Right cardiac atrium (tissue), 5 donors: Measurements from ENCODE around the gene TCAIM. TPM values are rescaled to one million over a fixed set of nuclear protein-coding genes. Genes with fewer than 3 reads are reported as not detected.
"Not testable (repeated sequence)": the region's sequence is repeated elsewhere in the genome, so short reads cannot be mapped to it uniquely, and the experiment has no call there.

Experiments
- ATAC-seq, 2 donors: fragments of 200-7000 bp; cut with Tn5 transposase; one replicate each; pipeline versions ENCODE4 v1.8.0 to v1.9.1; 2020; ENCODE audit warnings: moderate library complexity in 2 of 2, mild to moderate bottlenecking in 1 of 2
- DNase-seq, 3 donors: peaks; one replicate each; pipeline ENCODE4 v3.0.0-alpha.2; 2020
- H3K27ac ChIP-seq: one replicate; pipeline ENCODE4 v1.5.1; 2013; ENCODE audit warnings: mild to moderate bottlenecking, low read length, control low read depth, moderate library complexity
- H3K27me3 ChIP-seq: one replicate; pipeline ENCODE4 v1.6.1; 2013; ENCODE audit not compliant: control insufficient read depth, insufficient read depth
- H3K4me1 ChIP-seq: one replicate; pipeline ENCODE4 v1.6.1; 2013; ENCODE audit warnings: low read length; ENCODE audit not compliant: control insufficient read depth, insufficient read depth
- H3K4me3 ChIP-seq: one replicate; pipeline ENCODE4 v1.5.1; 2013; ENCODE audit warnings: low read length, control low read depth
- H3K9me3 ChIP-seq: one replicate; pipeline ENCODE4 v1.6.1; 2013; ENCODE audit warnings: low read length; ENCODE audit not compliant: control insufficient read depth
- WGBS: extraction: QIAGEN DNeasy Blood & Tissue Kit; methylation state at CpG from one replicate; pipeline ENCODE4 v1.1.7; 2013; 5-methylcytosine and 5-hydroxymethylcytosine counted together
- intact Hi-C, 4 donors: fragments of 100-400 bp; cut with DNase I; formaldehyde crosslinking; loops; one replicate each; pipeline versions ENCODE4 v1.11.0 to v1.14.0; 2022 to 2023
- polyA plus RNA-seq: library from polyadenylated mRNA; stranded (reverse); fragments of 200-250 nt; gene quantifications from one replicate; pipeline ENCODE4 v1.2.3, GENCODE V29; 2013
- total RNA-seq, 4 donors: library from RNA; stranded (reverse); fragmentation: NEBNext Ultra II Directional; extraction: Animal tissue kit (Norgen Biotek cat#: 25700); gene quantifications; one replicate each; pipeline ENCODE4 v1.2.1, GENCODE V29; 2021
- donor health status: healthy with polysubstance abuse.
- donor health status: DM: no; HTN: yes; CAD: no.
- donor health status: DM: no; HTN: no; CAD: no.
- donor health status: DM: no; HTN: yes; CAD: no; lungs with severe emphysema.
- donor health status: DM: yes; HTN: yes; CAD: no.

Gene TCAIM
- total and polyA plus RNA-seq, 5 donors = 18.3 to 29.3 (median 28.3) TPM

DNA sequence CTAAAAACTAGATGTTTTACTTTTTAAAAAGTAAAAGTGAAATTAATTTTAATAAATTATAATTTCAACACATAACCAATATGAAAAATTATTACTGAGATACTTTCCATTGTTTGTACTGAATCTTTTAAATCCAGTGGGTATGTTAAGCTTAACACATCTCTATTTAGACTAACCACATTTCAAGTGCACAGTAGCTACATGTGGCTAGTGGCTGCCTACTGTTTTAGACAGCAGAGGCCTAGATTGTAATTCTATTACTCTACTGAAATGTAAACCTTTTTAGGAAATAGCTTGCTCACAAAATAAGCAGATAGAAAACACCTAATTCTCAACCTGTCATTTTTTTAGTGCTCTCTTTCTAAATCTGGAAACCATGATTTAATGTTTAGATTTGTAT is 4.9 kb downstream of the TCAIM start:
- H3K9me3 ChIP-seq = no peaks in the 10 kb centered on the region
- peaks cover 5% of the 10 kb centered on the region for H3K4me1 ChIP-seq
- ATAC-seq = no peak
- H3K4me3 ChIP-seq = no peak overlapping the region
- no peaks in the 10 kb centered on the region for H3K27me3 ChIP-seq
- H3K27ac ChIP-seq = no peak overlapping the region
- DNase-seq = no peak
- intact Hi-C loops = no loop called here

DNA sequence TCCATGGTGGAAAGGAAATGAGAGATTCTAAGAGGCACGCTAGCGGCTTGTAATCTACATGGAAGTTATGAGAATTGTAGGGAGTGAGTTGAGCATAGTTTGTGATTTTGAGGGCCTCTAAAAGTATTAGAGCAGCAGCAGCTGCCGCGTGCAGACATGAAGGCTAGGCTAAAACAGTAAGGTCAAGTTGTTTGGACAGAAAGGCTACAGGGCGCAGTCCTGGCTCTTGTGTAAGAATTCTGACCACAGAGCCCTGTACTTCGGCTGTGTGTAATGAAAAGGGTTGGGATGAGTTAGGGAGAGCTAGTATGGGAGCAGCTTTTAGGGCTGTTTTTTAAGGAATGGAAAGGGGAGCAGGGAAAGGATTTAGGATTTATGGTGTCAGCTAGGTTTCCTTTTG is 8.0 kb downstream of the TCAIM start:
- H3K27me3 ChIP-seq, ATAC-seq, H3K4me3 ChIP-seq, H3K9me3 ChIP-seq, intact Hi-C loops, H3K27ac ChIP-seq, H3K4me1 ChIP-seq, DNase-seq: not testable (repeated sequence)
- 82% methylated on average over 6 of the region's 6 CpGs for WGBS

DNA sequence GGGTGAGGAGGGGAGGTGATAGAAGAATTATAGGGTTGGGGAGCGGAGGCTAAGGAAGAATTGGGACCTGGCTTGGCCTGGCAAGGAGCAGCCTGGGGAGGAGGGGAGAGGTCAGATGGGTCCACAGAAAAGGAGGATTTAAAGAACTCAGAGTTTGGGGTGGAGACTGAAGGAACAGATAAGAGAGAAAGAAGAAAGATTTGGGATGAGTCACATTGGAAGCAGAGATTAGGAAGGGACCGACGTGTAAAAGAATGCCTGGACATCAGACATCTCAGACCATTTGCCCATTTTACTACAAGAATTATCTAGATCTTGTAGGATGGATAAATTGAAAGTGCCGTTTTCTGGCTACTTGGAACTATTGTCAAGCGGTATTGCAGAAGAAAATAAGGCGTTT is 10.4 kb downstream of the TCAIM start:
- Histone ChIP-seq H3K27ac (no peak overlapping the region), H3K4me3 (no peak overlapping the region), H3K4me1 (peaks cover 2% of the 10 kb centered on the region), H3K9me3 (no peaks in the 10 kb centered on the region), H3K27me3 (no peaks in the 10 kb centered on the region)
- WGBS = 69% methylated on average over 6 of the region's 6 CpGs
- intact Hi-C loops = no loop called here
- DNase-seq (no peak), ATAC-seq (no peak)

DNA sequence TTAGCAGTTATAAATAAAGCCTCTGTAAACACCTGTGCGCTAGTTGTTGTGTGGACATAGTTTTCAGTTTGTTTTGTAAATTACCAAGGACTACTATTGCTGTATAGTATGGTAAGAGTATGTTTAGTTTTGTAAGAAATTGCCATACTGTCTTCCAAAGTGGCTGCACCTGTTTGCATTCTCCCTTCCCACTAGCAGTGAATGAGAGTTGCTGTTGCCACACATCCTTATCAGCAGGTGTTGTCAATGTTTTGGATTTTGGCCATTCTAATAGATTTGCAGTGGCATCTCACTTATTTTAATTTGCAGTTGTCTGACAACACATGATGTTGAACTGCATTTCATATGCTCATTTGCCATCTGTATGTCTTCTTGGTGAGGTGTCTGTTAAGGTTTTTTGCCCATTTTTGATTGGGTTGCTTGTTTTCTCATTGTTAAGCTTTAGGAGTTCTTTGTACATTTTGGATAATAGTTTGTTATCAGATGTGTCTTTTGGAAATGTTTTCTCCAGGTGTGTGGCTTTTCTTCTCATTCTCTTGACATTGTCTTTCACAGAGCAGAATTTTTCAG is 14.9 kb downstream of the TCAIM start:
- intact Hi-C loops = no loop called here
- Histone ChIP-seq H3K9me3 (no peaks in the 10 kb centered on the region), H3K4me1 (no peaks in the 10 kb centered on the region), H3K4me3 (no peak overlapping the region), H3K27ac (no peak overlapping the region), H3K27me3 (no peaks in the 10 kb centered on the region)
- DNase-seq = no peak
- 99% methylated on average over 1 of the region's 1 CpG for WGBS
- no peak for ATAC-seq

DNA sequence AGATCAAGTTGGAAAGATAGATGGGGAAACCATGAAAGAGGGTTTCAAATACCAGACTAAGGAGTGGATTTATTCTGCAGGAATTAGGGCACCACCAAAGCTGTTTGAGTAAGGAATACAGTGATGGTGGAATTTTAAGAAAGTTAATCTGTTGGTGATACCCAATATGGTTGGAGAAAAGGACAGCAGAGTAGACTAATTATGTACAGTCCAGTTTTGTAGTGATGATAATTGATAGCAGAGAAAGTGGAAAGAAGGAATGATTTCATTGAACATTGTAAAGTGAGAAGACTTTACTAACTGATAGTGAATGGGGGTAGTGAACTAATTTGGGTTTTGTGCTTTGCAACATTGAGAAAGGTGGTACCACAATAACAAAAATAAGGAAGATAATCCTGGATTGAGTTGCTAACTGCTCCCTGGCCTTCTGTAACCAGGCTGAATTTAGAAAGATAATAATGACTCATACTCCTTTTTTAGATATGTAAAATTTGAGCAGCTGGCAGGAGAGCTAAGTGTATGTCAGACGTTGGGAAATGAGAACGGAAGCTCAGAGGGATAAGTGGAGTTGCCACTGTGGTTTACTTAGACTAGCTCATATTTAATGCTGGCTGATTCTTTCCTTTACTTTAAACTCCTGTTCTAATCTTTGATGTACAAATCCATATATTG is 16.9 kb downstream of the TCAIM start:
- intact Hi-C loops = no loop called here
- peak overlapping the region; percentile 62 for H3K27ac ChIP-seq
- H3K4me3 ChIP-seq = no peak overlapping the region
- H3K9me3 ChIP-seq = no peaks in the 10 kb centered on the region
- 11% methylated on average over 2 of the region's 2 CpGs for WGBS
- peak; percentile 93 to 95 for ATAC-seq
- DNase-seq = peak in 1 of 3 donors; percentile 17
- H3K4me1 ChIP-seq = no peaks in the 10 kb centered on the region
- H3K27me3 ChIP-seq = no peaks in the 10 kb centered on the region

DNA sequence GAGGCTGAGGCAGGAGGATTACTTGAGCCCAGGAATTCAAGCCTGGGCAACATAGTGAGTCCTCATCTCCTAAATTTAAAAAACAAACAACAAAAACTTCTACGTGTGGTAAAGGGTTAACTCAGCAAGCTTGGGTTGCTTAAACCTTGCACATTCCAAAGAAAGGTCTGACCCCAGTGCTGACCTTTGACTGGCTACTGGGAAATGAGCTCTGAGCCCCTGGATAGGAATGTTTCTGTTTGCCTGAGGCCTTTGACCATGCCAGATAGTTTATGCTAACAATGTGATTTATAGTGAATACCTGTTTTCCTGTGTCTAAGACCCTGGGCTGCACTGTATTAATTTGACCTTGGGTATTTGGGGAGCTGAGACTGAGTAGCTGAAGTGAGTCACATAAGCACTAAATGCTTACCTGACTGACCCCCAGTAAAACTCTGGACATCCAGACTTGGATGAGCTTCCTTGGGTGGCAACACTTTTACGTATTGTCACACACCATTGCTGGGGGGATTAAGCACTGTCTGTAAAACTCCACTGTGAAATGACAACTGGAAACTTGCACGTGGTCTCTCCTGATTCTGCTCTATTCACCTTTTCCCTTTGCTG is 20.7 kb downstream of the TCAIM start:
- intact Hi-C loops = no loop called here
- H3K4me3 ChIP-seq = no peak overlapping the region
- no peaks in the 10 kb centered on the region for H3K27me3 ChIP-seq
- no peak overlapping the region for H3K27ac ChIP-seq
- no peaks in the 10 kb centered on the region for H3K9me3 ChIP-seq
- DNase-seq (no peak), ATAC-seq (no peak)
- 57% methylated on average over 3 of the region's 3 CpGs for WGBS
- no peaks in the 10 kb centered on the region for H3K4me1 ChIP-seq

DNA sequence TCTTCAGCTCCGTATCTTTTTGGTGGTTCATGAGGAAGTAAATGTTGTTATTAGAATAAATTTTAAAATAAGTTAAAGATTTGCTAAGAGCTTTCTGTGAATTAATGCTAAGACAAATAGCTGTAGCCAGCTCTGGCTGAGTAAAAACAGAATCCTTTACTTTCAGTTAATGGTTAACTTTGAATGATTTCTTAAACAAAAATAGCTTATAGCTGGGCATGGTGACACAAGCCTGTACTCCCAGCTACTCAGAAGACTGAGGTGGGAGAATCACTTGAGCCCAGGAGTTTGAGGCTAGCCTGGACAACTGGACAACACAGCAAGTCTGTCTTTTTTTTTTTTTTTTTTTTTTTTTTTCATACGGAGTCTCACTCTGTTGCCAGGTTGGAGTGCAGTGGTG is 25.0 kb downstream of the TCAIM start:
- no peak overlapping the region for H3K27ac ChIP-seq
- WGBS = 97% methylated on average over 2 of the region's 2 CpGs
- no peak for DNase-seq
- no peaks in the 10 kb centered on the region for H3K9me3 ChIP-seq
- H3K27me3 ChIP-seq = no peaks in the 10 kb centered on the region
- H3K4me1 ChIP-seq = no peaks in the 10 kb centered on the region
- H3K4me3 ChIP-seq = no peak overlapping the region
- intact Hi-C loops = no loop called here
- no peak for ATAC-seq

DNA sequence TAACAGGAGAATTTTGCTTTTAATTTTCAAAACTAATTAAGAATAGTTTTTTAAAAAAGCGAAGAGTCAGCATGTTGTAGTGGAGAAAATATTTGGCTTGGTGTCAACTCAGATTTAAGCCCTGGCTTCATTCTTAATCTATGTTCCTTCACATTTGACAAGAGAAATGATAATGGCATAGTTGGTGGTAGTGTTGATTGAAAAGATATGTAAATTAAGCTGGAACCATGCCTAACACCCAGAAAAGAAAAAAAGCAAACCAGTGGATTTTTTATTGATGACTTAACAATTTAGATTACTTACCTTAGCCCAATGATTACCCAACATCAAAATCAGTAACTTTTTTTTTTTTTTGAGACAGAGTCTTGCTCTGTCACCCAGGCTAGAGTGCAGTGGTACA is 27.4 kb downstream of the TCAIM start:
- no peaks in the 10 kb centered on the region for H3K9me3 ChIP-seq
- DNase-seq (no peak), ATAC-seq (no peak)
- H3K4me3 ChIP-seq = no peak overlapping the region
- H3K27ac ChIP-seq = no peak overlapping the region
- H3K27me3 ChIP-seq = no peaks in the 10 kb centered on the region
- 90% methylated on average over 1 of the region's 1 CpG for WGBS
- no peaks in the 10 kb centered on the region for H3K4me1 ChIP-seq
- intact Hi-C loops = no loop called here

DNA sequence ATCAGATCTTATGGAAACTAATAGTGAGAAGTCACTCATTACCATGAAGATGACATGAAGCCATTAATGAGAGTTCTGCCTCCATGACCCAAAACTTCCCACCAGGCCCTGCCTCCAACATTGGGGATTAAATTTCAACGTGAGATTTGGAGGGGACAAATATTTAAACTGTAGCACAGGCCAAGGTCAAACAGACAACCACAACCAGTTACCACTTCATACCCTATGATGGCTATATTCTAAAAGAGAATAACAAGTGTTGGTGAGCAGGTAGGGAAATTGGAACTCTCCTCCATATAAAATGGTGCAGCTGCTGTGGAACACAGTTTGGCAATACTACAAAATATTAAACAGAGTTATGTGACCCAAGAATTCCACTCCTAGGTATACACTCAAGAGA is 36.9 kb downstream of the TCAIM start:
- 86% methylated on average over 1 of the region's 1 CpG for WGBS
- intact Hi-C loops = no loop called here
- no peaks in the 10 kb centered on the region for H3K9me3 ChIP-seq
- no peaks in the 10 kb centered on the region for H3K4me1 ChIP-seq
- no peak overlapping the region for H3K4me3 ChIP-seq
- H3K27ac ChIP-seq = no peak overlapping the region
- ATAC-seq = no peak
- no peaks in the 10 kb centered on the region for H3K27me3 ChIP-seq
- DNase-seq = no peak

DNA sequence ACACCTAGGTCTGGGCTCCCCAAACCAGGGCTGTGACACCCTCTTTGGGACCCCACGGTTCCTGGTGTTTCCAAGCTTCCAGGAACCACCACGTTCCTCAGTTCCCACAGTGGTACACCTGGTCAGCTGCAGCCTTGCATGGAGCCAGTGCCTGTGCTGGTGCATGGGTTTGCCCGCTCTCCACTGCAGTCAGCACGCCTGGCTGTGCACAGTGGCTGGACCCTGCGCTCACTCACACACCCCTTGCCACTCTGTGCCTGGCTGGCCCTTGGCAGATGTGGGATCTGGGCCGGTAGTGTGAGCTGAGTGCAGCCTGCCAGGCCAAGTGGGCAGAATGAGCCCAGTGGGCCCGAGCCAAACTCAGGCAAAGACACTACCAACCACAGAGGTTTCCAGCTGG is 48.8 kb downstream of the TCAIM start:
- DNase-seq (no peak), ATAC-seq (no peak)

DNA sequence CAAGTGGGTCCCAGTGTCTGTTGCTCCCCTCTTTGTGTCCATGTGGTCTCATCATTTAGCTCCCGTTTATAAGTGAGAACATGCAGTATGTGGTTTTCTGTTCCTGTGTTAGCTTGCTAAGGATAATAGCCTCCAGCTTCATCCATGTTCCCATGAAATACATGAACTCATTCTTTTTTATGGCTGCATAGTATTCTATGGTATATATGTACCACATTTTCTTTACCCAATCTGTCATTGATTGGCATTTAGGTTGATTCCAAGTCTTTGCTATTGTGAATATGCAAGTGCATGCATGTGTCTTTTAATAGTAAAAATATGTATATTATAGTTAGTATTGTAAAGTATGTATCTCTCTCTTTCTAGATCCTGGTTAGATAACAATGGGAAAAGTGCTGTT is 53.9 kb downstream of the TCAIM start:
- Histone ChIP-seq H3K9me3 (no peaks in the 10 kb centered on the region), H3K4me3 (no peak overlapping the region), H3K27me3 (no peaks in the 10 kb centered on the region), H3K4me1 (no peaks in the 10 kb centered on the region), H3K27ac (no peak overlapping the region)
- no peak for DNase-seq
- ATAC-seq = no peak
- WGBS = 92% methylated on average over 1 of the region's 1 CpG
- intact Hi-C loops = no loop called here

More for the DNA sequence above, 48.8 kb downstream of the TCAIM start:
- H3K27ac ChIP-seq = no peak overlapping the region
- no peaks in the 10 kb centered on the region for H3K27me3 ChIP-seq
- H3K9me3 ChIP-seq = no peaks in the 10 kb centered on the region
- no peak overlapping the region for H3K4me3 ChIP-seq
- intact Hi-C loops = no loop called here
- H3K4me1 ChIP-seq = no peaks in the 10 kb centered on the region
- WGBS = 96% methylated on average over 7 of the region's 7 CpGs
